ENCODE data around the gene VIPR2.

The VIPR2 gene

DNA sequence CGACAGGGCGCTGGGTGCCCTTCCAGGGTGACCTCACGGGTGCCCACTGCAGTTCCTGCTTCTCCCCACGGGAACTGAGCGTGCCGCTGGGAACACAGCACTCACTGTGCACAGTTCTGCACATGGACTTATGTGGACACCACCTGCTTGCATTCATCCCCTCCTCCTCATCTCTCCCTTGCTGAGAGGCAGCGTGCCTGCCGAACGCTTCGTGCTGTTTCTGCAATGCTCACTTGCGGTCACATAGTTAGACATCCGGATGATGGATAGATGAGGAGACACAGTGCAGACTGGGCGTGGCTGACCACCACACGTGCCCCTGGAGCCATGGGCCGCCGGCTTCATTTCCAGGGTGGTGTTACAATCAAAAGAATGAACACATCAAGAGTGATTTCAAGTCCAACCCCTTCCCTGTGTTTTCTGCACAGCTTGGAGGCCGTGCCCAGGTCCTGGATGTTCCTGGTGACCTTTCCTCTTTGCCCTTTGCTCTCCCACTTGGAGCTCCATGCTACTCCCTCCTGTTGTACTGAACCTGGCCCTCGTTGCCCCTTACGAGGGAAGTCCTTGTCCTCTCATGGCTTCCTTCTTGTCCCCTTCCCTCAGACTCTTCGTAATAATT, 119.4 kb downstream of the VIPR2 start:
- no peak for DNase-seq (ENCODE audit: low read depth in 2 of 2)

DNA sequence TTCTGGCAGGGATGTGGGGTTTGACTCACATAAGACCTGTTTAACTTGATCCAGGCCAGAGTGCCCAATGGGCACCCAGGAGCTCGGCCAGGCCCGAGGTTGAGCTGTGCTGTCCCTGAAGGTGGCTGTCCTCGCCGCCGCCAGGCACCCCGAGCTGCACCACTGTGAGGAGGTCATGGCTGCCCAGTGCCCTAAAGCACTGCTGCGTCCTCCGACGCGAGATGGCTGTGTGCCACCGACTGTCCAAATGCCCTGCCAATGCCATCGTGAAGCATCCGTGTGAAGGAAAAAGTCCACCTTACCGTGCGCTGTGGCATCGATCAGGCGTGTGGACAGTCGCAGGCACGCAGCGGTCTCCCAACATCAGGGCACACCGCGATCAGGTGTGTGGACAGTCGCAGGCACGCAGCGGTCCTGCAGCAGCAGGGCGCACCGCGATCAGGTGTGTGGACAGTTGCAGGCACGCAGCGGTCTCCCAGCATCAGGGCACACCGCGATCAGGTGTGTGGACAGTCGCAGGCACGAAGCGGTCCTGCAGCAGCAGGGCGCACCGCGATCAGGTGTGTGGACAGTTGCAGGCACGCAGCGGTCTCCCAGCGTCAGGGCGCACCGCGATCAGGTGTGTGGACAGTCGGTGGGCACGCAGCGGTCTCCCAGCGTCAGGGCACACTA, 120.3 kb downstream of the VIPR2 start:
- DNase-seq (ENCODE audit: low read depth in 2 of 2): no peak

DNA sequence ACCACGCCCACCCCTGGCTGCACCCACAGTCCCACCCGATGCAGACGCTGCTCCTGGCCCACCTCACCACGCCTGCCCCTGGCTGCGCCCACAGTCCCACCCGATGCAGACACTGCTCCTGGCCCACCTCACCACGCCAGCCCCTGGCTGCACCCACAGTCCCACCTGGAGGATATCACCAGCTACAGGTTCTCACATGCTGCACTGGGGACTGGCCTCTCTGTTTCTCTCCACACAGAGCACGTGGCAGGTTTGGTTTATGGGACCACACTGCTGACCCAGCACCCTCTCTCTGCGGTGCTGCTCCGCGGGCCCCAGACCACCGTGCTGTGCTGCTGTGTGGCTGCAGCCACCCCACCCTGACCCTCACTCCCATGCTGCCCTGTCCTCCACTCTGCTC, 120.9 kb downstream of the VIPR2 start:
- DNase-seq (ENCODE audit: low read depth in 2 of 2): no peak

- no peak for DNase-seq (ENCODE audit: low read depth in 2 of 2)
These were observed 121.5 kb downstream of the VIPR2 start for GRCh38 chr7:159023206-159023605.

- no peak for DNase-seq (ENCODE audit: low read depth in 2 of 2)
These were observed 122.3 kb downstream of the VIPR2 start for GRCh38 chr7:159022238-159022993.

DNA sequence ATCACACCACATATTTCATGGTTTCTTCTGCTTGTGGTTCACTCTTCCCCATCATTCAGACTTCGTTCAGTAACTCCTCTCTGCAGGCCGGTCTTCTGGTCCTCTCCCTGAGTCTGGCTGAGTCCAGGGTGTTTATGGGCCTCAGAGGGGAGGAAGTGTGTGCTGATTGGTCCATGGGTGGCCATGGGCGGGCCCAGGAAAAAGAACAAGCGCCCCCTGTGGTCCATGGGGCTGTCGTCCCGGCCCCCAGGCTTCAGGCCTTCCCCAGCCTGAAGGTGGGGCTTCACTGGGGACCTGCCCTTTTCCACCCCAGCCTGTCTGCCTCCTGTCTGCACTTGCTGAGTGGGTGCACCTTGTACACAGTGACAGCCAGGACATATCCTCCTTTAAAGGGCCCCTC, 123.7 kb downstream of the VIPR2 start:
- DNase-seq (ENCODE audit: low read depth in 2 of 2): no peak

DNA sequence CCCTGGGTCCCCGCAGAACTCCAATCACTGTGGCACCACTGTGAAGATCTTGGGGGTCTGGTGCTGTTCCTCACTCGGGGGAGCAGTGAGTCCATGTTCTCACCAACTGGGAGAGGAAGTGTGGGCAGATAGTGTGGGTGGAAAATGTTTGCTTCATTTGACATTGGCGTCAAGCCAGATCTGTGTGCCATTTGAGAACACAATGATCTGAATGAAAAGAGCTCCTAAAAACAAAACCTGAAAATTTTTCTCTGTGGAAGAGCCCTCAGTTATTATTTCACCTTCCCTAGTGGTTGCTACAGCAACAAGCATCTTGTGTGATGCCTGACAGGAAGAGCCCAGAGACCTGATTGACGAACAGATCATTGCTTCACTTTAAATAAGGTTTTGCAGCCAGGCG, 125.6 kb downstream of the VIPR2 start:
- no peak for DNase-seq (ENCODE audit: low read depth in 2 of 2)

DNA sequence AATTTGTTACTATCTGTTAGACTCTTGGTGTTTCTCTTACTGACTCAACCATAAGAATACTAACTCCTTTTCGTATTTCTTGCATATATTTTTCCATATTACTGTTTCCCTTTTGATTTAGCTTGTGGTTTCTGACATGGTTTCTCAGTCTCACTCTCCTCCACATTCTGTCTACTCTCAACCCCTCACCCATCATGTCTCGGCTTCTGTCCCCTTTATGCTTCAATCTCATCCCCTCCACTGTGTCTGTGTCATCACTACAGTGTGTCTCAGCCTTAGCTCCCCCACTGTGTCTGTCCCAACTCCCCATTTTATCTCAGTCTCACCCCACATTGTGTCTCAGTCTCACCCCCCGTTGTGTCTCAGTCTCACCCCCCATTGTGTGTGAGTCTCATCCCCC, 126.9 kb downstream of the VIPR2 start:
- no peak for DNase-seq (ENCODE audit: low read depth in 2 of 2)

DNA sequence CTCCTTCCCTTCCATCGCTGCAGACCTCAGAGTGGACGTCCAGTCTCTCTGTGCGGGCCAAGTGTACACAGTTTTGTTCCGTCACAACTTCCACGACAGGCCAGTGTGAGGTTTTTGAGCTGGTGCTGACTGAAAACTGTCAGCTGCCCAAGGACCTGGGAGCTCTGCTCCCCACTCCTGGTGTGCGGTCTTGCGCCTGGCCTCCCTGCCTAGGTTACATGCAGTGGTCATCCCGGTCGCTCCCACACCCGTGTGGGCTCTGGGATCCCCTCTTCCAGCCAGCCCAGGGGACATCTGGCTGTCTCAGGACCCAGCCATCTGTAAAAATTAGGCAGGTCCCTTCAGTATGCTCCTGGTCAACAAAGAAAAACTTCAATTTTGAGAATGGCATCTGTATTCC, 127.5 kb downstream of the VIPR2 start:
- DNase-seq (ENCODE audit: low read depth in 2 of 2): no peak

DNA sequence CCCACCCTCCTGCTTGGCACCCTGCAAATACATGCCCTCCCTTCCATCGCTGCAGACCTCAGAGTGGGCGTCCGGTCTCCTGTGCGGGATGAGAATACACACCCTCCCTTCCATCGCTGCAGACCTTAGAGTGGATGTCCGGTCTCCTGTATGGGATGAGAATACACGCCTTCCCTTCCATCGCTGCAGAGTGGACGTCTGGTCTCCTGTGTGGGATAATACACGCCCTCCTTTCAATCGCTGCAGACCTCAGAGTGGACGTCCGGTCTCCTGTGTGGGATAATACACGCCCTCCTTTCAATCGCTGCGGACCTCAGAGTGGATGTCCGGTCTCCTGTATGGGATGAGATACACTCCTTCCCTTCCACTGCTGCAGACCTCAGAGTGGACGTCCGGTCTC, 128.1 kb downstream of the VIPR2 start:
- DNase-seq (ENCODE audit: low read depth in 2 of 2): no peak

DNA sequence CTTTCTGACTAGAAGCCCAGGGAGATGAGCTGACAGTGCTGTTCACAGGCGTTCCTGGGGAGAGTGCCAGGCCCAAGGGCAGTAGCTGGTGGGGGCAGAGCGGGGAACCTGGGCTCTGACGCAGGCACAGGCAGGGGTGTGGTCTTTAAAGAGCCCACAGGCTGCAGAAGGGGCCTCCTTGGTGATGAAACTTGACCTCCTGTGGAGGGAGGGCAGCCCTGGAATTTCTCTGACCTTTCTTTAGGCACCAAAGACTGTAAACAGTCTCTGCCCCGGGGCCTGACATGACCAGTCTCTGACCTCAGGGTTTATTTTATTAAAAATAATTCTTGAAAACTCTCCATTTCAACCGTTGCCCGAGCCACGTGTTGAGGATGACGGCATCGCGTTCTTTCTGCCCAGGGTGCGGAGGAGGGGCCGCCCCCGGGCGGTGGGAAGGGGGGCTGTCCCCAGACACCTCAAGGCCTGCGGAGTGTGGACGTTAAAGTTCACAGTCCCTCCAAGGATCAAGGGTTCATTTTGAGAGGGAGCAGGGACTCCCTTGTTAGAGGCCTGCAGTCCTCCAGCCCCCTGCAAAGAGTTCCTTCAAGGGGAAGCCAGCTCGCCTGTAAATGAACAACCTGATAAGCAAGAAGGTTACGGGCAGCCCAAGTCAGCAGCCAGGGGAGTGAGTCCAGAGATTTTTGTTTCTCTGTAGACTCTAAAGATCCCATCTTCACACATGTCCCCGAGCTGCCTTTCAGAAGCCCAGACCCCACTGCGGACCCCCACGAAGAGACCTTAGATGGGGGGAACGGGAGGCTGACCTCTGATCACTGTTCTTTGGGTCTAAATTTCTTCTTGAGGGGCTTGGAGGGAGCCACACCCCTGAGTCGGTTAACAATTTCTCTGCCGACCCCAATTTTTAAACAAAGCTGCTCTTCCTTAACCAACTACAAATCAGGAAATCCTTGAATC, 128.9 kb downstream of the VIPR2 start:
- no peak for DNase-seq (ENCODE audit: low read depth in 2 of 2)

GRCh38 chr7:159015081-159015453, 129.6 kb downstream of the VIPR2 start:
- DNase-seq (ENCODE audit: low read depth in 2 of 2): no peak

GRCh38 chr7:159014297-159015062, 130.2 kb downstream of the VIPR2 start:
- DNase-seq (ENCODE audit: low read depth in 2 of 2): no peak

- DNase-seq (ENCODE audit: low read depth in 2 of 2): no peak
These were observed 130.8 kb downstream of the VIPR2 start for GRCh38 chr7:159013825-159014289.

GRCh38 chr7:159013181-159013690, 131.4 kb downstream of the VIPR2 start:
- no peak for DNase-seq (ENCODE audit: low read depth in 2 of 2)

DNA sequence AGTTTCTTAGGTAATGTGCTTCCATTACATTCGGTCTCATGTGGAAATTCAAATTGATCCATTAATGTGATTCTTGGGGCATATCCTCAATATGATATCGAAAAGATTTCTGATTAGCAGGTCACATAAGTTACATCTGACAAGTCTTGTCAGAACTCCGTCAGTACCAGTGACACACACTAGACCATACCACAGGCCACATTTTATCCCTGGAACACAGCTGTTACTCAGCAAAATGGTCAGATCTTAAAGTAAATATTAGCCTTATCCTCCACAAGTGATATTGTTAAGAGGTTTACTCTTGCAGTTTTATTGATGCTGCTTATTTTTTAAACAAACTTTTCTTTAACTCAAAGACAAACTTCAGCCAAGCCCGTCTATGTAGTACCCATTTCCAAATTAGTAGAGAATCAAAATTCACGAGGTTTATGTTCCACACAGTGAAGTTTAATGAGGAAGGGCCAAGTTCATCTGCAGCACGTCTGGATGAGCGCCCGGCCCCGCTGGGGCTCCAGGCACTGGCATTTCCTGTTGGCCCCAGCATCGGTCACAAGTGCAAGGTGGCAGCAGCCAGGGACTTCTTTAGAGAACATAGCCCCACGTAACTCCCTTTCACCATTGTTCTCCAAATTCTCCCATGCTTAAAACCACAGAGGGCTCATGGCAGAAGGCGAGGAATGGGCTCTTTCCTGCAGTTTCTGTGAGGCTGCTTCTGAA, 132.2 kb downstream of the VIPR2 start:
- DNase-seq (ENCODE audit: low read depth in 2 of 2): no peak

GRCh38 chr7:159011722-159012022, 133.0 kb downstream of the VIPR2 start:
- DNase-seq (ENCODE audit: low read depth in 2 of 2): no peak

DNA sequence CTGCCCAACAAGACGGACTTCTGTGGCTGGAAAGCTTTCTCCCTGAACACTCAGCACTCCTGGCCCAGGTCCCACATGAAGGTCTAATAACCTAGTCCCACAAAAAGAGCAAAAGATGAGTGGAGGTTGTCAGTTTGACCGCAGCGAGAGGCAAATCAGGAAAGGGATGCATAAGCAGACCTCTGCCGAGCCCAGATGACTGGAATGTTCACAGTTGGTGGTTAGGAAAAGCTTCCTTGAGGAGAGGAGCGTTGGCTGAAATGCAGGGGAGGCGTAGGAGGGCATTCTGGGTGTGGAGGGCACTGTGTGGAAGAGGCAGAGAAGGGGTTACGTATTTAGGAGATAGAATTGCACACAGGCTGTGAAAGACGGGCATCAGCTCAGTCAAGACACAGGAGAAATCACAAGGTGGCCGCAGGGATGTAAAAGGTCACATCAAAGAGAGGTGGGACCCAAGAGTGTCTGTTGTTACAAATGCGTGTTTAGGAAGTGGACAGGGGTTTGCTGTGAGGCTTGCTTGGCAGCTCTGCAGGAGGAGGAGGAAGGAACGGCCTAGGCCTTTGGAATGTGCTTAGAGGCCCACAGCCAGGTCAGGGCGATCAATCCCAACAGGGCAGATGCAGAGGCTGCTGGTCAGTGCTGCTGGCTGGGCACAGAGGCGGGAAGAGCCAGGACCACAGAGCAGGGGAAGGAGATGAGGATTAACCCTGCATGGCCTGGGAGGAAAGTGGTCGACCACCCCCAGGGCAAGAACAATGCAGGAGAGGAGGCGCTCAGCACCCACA, 133.5 kb downstream of the VIPR2 start:
- DNase-seq (ENCODE audit: low read depth in 2 of 2): no peak

- DNase-seq (ENCODE audit: low read depth in 2 of 2): no peak
These were observed 134.3 kb downstream of the VIPR2 start for GRCh38 chr7:159010411-159010810.

GRCh38 chr7:159009951-159010350, 134.7 kb downstream of the VIPR2 start:
- DNase-seq (ENCODE audit: low read depth in 2 of 2): no peak
